ENCODE measurements around the gene CYP27B1.

CYP27B1 gene

GRCh38 chr12:57761391-57761998 lies 5.4 kb downstream of the CYP27B1 start:
- Histone ChIP-seq H3K4me2 (ENCODE audit: low read depth, low read length, poor library complexity, severe bottlenecking) (no peak overlapping the region), H3K4me3 (ENCODE audit: insufficient read depth, low read length, poor library complexity, severe bottlenecking) (no peak overlapping the region), H3K9me2 (replicated peaks; ENCODE audit: insufficient read depth, low read length) (no peaks in the 10 kb centered on the region), H3K36me3 (ENCODE audit: low read length) (no peaks in the 10 kb centered on the region), H3F3A (ENCODE audit: insufficient read depth) (peaks cover 2% of the 10 kb centered on the region; the same call in 1 of the 2 replicates), H3K79me2 (ENCODE audit: insufficient read depth, low read length) (no peaks in the 10 kb centered on the region), H4K20me1 (ENCODE audit: low read depth, low read length) (peaks cover 8% of the 10 kb centered on the region), H2AFZ (ENCODE audit: low read depth, low read length, severe bottlenecking) (no peak overlapping the region), H3K9me3 (ENCODE audit: insufficient read depth, low read length) (no peaks in the 10 kb centered on the region), H3K27me3 (ENCODE audit: low read length) (no peaks in the 10 kb centered on the region), H3K27ac (ENCODE audit: low read depth, low read length) (no peak overlapping the region), H3K9ac (ENCODE audit: low read length) (no peak overlapping the region)
- TF ChIP-seq EZH2phosphoT487 (conservative IDR thresholded peaks at IDR 0.05; ENCODE audit: low read length) (no peak), CTCF (IDR thresholded peaks at IDR 0.05; ENCODE audit: insufficient read depth, low read length, poor library complexity, severe bottlenecking) (no peak)

DNA sequence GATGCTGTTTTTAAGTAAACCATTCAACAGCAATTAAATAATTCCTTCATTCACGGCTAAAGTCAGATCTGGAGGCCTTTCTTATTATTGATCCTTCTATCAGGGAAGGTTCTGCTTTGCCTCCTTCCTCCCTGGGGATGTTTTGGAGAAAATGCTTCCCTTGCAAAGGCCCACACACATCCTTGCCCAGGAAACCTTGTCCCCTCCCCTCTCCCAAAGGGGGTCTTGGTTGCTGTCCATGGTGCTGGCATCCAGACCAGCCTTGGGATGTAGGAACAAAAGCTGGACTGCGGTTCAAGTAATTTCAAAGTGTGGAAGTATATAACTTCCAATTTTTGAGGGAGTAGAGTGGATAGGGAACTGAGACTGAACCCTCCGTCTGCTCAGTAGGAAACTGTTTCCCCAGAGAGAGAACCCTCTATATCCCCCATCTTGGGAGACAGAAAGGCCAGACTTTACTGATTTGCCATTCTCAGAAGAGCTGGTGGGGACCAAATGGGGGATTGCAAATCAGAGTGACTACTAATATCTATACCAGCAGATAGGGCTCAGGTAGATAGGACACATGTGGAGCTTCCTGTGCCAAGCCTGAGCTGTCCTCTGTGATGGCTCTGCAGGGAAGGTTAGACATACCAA lies 6.4 kb downstream of the CYP27B1 start:
- peaks cover 10% of the 10 kb centered on the region; the same call in 1 of the 2 replicates for H3F3A ChIP-seq (ENCODE audit: insufficient read depth)
- H3K4me3 ChIP-seq (ENCODE audit: insufficient read depth, low read length, poor library complexity, severe bottlenecking) = no peak overlapping the region
- no peaks in the 10 kb centered on the region for H3K9me2 ChIP-seq (replicated peaks; ENCODE audit: insufficient read depth, low read length)
- H3K9ac ChIP-seq (ENCODE audit: low read length) = no peak overlapping the region
- no peaks in the 10 kb centered on the region for H3K9me3 ChIP-seq (ENCODE audit: insufficient read depth, low read length)
- H4K20me1 ChIP-seq (ENCODE audit: low read depth, low read length) = peaks cover 8% of the 10 kb centered on the region
- H2AFZ ChIP-seq (ENCODE audit: low read depth, low read length, severe bottlenecking) = no peak overlapping the region
- no peaks in the 10 kb centered on the region for H3K79me2 ChIP-seq (ENCODE audit: insufficient read depth, low read length)
- no peak overlapping the region for H3K4me2 ChIP-seq (ENCODE audit: low read depth, low read length, poor library complexity, severe bottlenecking)
- no peaks in the 10 kb centered on the region for H3K27me3 ChIP-seq (ENCODE audit: low read length)
- H3K27ac ChIP-seq (ENCODE audit: low read depth, low read length) = no peak overlapping the region
- no peak for TF ChIP-seq CTCF (IDR thresholded peaks at IDR 0.05; ENCODE audit: insufficient read depth, low read length, poor library complexity, severe bottlenecking)
- TF ChIP-seq EZH2phosphoT487 (conservative IDR thresholded peaks at IDR 0.05; ENCODE audit: low read length) = no peak
- H3K36me3 ChIP-seq (ENCODE audit: low read length) = no peaks in the 10 kb centered on the region

DNA sequence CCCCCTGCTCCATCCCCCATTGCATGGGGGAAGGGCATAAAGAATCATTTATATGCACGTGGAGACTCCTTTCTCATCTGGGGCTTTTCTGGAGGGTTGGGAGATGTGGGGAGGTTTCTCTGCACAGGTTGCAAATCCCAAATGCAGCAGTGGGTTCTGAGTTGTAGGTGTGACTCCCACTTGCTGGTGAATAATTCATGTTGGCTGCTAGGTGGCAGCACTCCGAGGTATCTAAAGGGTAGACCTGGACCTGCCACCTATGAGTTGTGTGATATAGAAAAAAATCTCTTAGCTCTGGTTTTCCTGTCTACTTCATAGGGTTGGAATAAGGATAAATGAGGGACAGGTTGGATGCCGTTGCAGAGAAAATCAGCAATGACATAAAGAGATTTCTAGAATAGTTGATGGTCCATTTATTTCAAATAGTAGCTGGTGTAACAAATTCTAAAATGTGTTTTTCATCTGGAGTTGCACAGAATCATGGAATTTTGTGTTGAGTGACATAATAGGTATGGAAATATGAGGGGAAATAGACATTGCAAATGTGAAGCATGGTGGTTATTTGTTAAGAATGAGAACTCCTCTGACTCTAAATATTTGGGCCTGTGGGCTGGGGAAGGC lies 7.4 kb downstream of the CYP27B1 start:
- H3K79me2 ChIP-seq (ENCODE audit: insufficient read depth, low read length) = no peaks in the 10 kb centered on the region
- H3F3A ChIP-seq (ENCODE audit: insufficient read depth) = peaks cover 12% of the 10 kb centered on the region; the same call in 1 of the 2 replicates
- TF ChIP-seq CTCF (IDR thresholded peaks at IDR 0.05; ENCODE audit: insufficient read depth, low read length, poor library complexity, severe bottlenecking) = peak; percentile 61
- no peak for TF ChIP-seq EZH2phosphoT487 (conservative IDR thresholded peaks at IDR 0.05; ENCODE audit: low read length)
- H3K9me3 ChIP-seq (ENCODE audit: insufficient read depth, low read length) = no peaks in the 10 kb centered on the region
- no peaks in the 10 kb centered on the region for H3K27me3 ChIP-seq (ENCODE audit: low read length)
- H4K20me1 ChIP-seq (ENCODE audit: low read depth, low read length) = peaks cover 8% of the 10 kb centered on the region
- H3K9ac ChIP-seq (ENCODE audit: low read length) = no peak overlapping the region
- no peak overlapping the region for H3K27ac ChIP-seq (ENCODE audit: low read depth, low read length)
- no peak overlapping the region for H3K4me3 ChIP-seq (ENCODE audit: insufficient read depth, low read length, poor library complexity, severe bottlenecking)
- H2AFZ ChIP-seq (ENCODE audit: low read depth, low read length, severe bottlenecking) = no peak overlapping the region
- H3K36me3 ChIP-seq (ENCODE audit: low read length) = no peaks in the 10 kb centered on the region
- H3K4me2 ChIP-seq (ENCODE audit: low read depth, low read length, poor library complexity, severe bottlenecking) = no peak overlapping the region
- no peaks in the 10 kb centered on the region for H3K9me2 ChIP-seq (replicated peaks; ENCODE audit: insufficient read depth, low read length)

Data from SU-DHL-6 (cell line).